Neural cell (in vitro differentiated cells): Measurements from ENCODE around the gene BNIP5. TPM values are rescaled to one million over a fixed set of nuclear protein-coding genes. Genes with fewer than 3 reads are reported as not detected.

ENCODE experiments used
- H2AFZ ChIP-seq: fragments of 200-600, 300-800 bp; sonication (generic), shearing (Covaris generic); 2 replicates; pipeline ENCODE4 v1.6.0; 2014; ENCODE audit warnings: low read depth, mild to moderate bottlenecking, antibody characterized with exemption, low read length, moderate library complexity
- H3F3A ChIP-seq: fragments of 200-600 bp; shearing (Covaris generic); 2 replicates; pipeline ENCODE4 v1.6.1; 2016; ENCODE audit warnings: mild to moderate bottlenecking, moderate library complexity, mixed read lengths, antibody characterized with exemption, low read length; ENCODE audit not compliant: insufficient read depth, poor library complexity, severe bottlenecking
- H3K27ac ChIP-seq: fragments of 200-600, 300-800 bp; sonication (generic), shearing (Covaris generic); 2 replicates; pipeline ENCODE4 v1.5.1; 2014; ENCODE audit warnings: mild to moderate bottlenecking, low read length, moderate library complexity
- H3K27me3 ChIP-seq: fragments of 300-800, 200-600 bp; sonication (generic), shearing (Covaris generic); 2 replicates; pipeline ENCODE4 v1.6.0; 2014; ENCODE audit warnings: mild to moderate bottlenecking, low read depth, low read length, moderate library complexity; ENCODE audit not compliant: insufficient read depth
- H3K36me3 ChIP-seq: fragments of 300-800, 200-600 bp; sonication (generic), shearing (Covaris generic); 2 replicates; pipeline ENCODE4 v1.5.1; 2014; ENCODE audit warnings: mild to moderate bottlenecking, antibody characterized with exemption, low read length, moderate library complexity; ENCODE audit not compliant: insufficient read depth
- H3K4me2 ChIP-seq: fragments of 300-800, 200-600 bp; sonication (generic), shearing (Covaris generic); 2 replicates; pipeline ENCODE4 v1.6.0; 2014; ENCODE audit warnings: mild to moderate bottlenecking, low read length
- H3K4me3 ChIP-seq: fragments of 300-800, 200-600 bp; sonication (generic), shearing (Covaris generic); 2 replicates; pipeline ENCODE4 v1.5.1; 2014; ENCODE audit warnings: mild to moderate bottlenecking, low read length, moderate library complexity
- H3K79me2 ChIP-seq: fragments of 200-600 bp; shearing (Covaris generic); replicated peaks from 2 replicates; pipeline ENCODE4 v1.6.0; 2014; ENCODE audit warnings: mild to moderate bottlenecking, low read length, moderate library complexity; ENCODE audit not compliant: insufficient read depth
- H3K9ac ChIP-seq: fragments of 300-800, 200-600 bp; sonication (generic), shearing (Covaris generic); 2 replicates; pipeline ENCODE4 v1.6.1; 2016; ENCODE audit warnings: mild to moderate bottlenecking, low read length, mixed read lengths
- H3K9me2 ChIP-seq: fragments of 200-600 bp; shearing (Covaris generic); 2 replicates; pipeline ENCODE4 v1.6.1; 2016; ENCODE audit warnings: mild to moderate bottlenecking, low read length, mixed read lengths; ENCODE audit not compliant: insufficient read depth
- H3K9me3 ChIP-seq: fragments of 200-600, 300-800 bp; sonication (generic), shearing (Covaris generic); 2 replicates; pipeline ENCODE4 v1.6.1; 2016; ENCODE audit warnings: mild to moderate bottlenecking, mixed run types, low read length, moderate library complexity, mixed read lengths
- H4K20me1 ChIP-seq: fragments of 200-600 bp; shearing (Covaris generic); 2 replicates; pipeline ENCODE4 v1.6.1; 2016; ENCODE audit warnings: mild to moderate bottlenecking, mixed run types; ENCODE audit not compliant: insufficient read depth
- EP300 ChIP-seq: fragments of 450-650 bp; conservative IDR thresholded peaks from 2 replicates; pipeline ENCODE4 v1.6.1; 2014; ENCODE audit warnings: antibody characterized with exemption, mild to moderate bottlenecking, moderate library complexity; ENCODE audit not compliant: poor library complexity, severe bottlenecking
- EZH2 ChIP-seq: fragments of 200-600, 300-800 bp; shearing (Covaris generic), sonication (generic); IDR thresholded peaks from 2 replicates; pipeline ENCODE4 v1.6.1; 2014; ENCODE audit warnings: antibody characterized with exemption, low read length, borderline replicate concordance, mild to moderate bottlenecking; ENCODE audit not compliant: insufficient read depth, poor library complexity, severe bottlenecking
- MXI1 ChIP-seq: fragments of 450-650 bp; conservative IDR thresholded peaks from 2 replicates; pipeline ENCODE4 v1.6.1; 2014; ENCODE audit warnings: antibody characterized with exemption, mild to moderate bottlenecking; ENCODE audit not compliant: poor library complexity, severe bottlenecking
- POLR2AphosphoS5 ChIP-seq: IDR thresholded peaks from 2 replicates; pipeline ENCODE4 v1.6.1; 2012
- RAD21 ChIP-seq: fragments of 450-650 bp; conservative IDR thresholded peaks from 2 replicates; pipeline ENCODE4 v1.6.1; 2014; ENCODE audit warnings: antibody characterized with exemption, mild to moderate bottlenecking, moderate library complexity
- SMC3 ChIP-seq: fragments of 450-650 bp; conservative IDR thresholded peaks from 2 replicates; pipeline ENCODE4 v1.6.1; 2014; ENCODE audit warnings: antibody characterized with exemption, mild to moderate bottlenecking, moderate library complexity; ENCODE audit not compliant: poor library complexity
- TAF1 ChIP-seq: IDR thresholded peaks from 2 replicates; pipeline ENCODE4 v1.6.1; 2012; ENCODE audit warnings: low read depth
- polyA plus RNA-seq: library from polyadenylated mRNA; depleted of rRNA; stranded (reverse); fragments of >200 nt; gene quantifications from 2 replicates; pipeline ENCODE4 v1.2.3, GENCODE V29; 2014
- TF ChIP-seq, protein P1 (sequence below): IDR thresholded peaks from 2 replicates; pipeline ENCODE4 v1.6.1; 2012; ENCODE audit warnings: borderline replicate concordance
- TF ChIP-seq, protein P2 (sequence below): fragments of 450-650 bp; IDR thresholded peaks from 2 replicates; pipeline ENCODE4 v1.5.1; 2014; ENCODE audit warnings: antibody characterized with exemption, mild to moderate bottlenecking, moderate library complexity; ENCODE audit not compliant: poor library complexity, severe bottlenecking

BNIP5 gene
- polyA plus RNA-seq, 1 donor from 2014 or later, result not detected

DNA sequence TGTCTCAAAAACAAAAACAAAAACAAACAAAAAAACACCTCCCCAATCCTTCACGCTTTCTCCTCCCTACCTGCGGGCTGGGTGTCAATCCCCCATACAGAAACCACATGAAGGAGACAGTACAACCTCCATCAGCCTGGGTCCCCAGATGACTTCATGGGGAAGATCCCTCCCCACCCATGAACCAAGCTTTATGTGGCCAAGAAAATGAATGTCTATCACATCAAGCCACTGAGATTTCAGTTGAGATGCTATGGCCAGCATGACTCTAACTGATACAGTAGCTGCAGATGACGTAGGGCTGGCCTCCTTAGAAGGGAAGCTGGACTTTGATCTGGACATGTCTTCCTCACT is 21.2 kb upstream of the BNIP5 start:
- Histone ChIP-seq H3K27ac (no peak overlapping the region), H3K9ac (no peak overlapping the region), H3K9me2 (no peaks in the 10 kb centered on the region), H3K27me3 (no peaks in the 10 kb centered on the region), H2AFZ (no peak overlapping the region), H3K4me3 (no peak overlapping the region), H3K79me2 (no peaks in the 10 kb centered on the region), H4K20me1 (no peaks in the 10 kb centered on the region), H3K36me3 (no peaks in the 10 kb centered on the region), H3K9me3 (no peaks in the 10 kb centered on the region), H3K4me2 (no peak overlapping the region), H3F3A (no peaks in the 10 kb centered on the region)
- no peak for TF ChIP-seq SMC3
- TF ChIP-seq, protein P1, sequence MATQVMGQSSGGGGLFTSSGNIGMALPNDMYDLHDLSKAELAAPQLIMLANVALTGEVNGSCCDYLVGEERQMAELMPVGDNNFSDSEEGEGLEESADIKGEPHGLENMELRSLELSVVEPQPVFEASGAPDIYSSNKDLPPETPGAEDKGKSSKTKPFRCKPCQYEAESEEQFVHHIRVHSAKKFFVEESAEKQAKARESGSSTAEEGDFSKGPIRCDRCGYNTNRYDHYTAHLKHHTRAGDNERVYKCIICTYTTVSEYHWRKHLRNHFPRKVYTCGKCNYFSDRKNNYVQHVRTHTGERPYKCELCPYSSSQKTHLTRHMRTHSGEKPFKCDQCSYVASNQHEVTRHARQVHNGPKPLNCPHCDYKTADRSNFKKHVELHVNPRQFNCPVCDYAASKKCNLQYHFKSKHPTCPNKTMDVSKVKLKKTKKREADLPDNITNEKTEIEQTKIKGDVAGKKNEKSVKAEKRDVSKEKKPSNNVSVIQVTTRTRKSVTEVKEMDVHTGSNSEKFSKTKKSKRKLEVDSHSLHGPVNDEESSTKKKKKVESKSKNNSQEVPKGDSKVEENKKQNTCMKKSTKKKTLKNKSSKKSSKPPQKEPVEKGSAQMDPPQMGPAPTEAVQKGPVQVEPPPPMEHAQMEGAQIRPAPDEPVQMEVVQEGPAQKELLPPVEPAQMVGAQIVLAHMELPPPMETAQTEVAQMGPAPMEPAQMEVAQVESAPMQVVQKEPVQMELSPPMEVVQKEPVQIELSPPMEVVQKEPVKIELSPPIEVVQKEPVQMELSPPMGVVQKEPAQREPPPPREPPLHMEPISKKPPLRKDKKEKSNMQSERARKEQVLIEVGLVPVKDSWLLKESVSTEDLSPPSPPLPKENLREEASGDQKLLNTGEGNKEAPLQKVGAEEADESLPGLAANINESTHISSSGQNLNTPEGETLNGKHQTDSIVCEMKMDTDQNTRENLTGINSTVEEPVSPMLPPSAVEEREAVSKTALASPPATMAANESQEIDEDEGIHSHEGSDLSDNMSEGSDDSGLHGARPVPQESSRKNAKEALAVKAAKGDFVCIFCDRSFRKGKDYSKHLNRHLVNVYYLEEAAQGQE, result no peak
- TF ChIP-seq, protein P2, sequence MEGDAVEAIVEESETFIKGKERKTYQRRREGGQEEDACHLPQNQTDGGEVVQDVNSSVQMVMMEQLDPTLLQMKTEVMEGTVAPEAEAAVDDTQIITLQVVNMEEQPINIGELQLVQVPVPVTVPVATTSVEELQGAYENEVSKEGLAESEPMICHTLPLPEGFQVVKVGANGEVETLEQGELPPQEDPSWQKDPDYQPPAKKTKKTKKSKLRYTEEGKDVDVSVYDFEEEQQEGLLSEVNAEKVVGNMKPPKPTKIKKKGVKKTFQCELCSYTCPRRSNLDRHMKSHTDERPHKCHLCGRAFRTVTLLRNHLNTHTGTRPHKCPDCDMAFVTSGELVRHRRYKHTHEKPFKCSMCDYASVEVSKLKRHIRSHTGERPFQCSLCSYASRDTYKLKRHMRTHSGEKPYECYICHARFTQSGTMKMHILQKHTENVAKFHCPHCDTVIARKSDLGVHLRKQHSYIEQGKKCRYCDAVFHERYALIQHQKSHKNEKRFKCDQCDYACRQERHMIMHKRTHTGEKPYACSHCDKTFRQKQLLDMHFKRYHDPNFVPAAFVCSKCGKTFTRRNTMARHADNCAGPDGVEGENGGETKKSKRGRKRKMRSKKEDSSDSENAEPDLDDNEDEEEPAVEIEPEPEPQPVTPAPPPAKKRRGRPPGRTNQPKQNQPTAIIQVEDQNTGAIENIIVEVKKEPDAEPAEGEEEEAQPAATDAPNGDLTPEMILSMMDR, result no peak
- TF ChIP-seq EP300, result no peak
- TF ChIP-seq MXI1, result no peak
- TF ChIP-seq EZH2, result no peak
- TF ChIP-seq TAF1, result no peak
- TF ChIP-seq RAD21, result no peak
- no peak for TF ChIP-seq POLR2AphosphoS5

DNA sequence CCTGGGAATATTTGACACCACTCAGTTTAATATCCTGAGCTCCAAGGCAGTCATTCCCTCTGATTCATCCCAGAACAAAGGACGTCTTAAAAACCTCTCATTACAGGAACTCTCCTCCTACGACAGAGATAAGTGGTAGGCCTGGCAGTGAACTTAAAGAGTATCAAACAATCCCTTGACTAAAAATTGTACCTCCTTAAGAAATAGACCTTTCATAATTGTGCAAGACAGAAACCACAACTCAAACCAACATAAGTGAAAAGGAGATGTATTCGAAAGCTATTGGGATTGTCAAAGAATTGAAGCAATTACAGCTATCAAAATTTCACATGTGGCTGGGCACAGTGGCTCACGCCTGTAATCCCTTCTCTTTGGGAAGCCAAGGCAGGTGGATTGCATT is 19.1 kb upstream of the BNIP5 start:
- no peak overlapping the region for H3K4me2 ChIP-seq
- H3K4me3 ChIP-seq, result no peak overlapping the region

More for the DNA sequence above, 19.1 kb upstream of the BNIP5 start:
- H2AFZ ChIP-seq, result no peak overlapping the region
- no peaks in the 10 kb centered on the region for H3K36me3 ChIP-seq
- no peak overlapping the region for H3K27ac ChIP-seq
- no peaks in the 10 kb centered on the region for H3F3A ChIP-seq
- no peak for TF ChIP-seq EZH2
- TF ChIP-seq MXI1, result no peak
- TF ChIP-seq TAF1, result no peak
- TF ChIP-seq EP300, result no peak
- no peak for TF ChIP-seq SMC3
- TF ChIP-seq, protein P1, result no peak
- no peak for TF ChIP-seq RAD21
- TF ChIP-seq, protein P2, result no peak
- no peak for TF ChIP-seq POLR2AphosphoS5
- no peaks in the 10 kb centered on the region for H3K9me2 ChIP-seq
- H3K9ac ChIP-seq, result no peak overlapping the region
- H3K79me2 ChIP-seq, result no peaks in the 10 kb centered on the region
- no peaks in the 10 kb centered on the region for H3K27me3 ChIP-seq
- no peaks in the 10 kb centered on the region for H3K9me3 ChIP-seq
- H4K20me1 ChIP-seq, result no peaks in the 10 kb centered on the region
